Endothelial cell of umbilical vein (primary cell): ENCODE data around the gene HAT1. TPM values are rescaled to one million over a fixed set of nuclear protein-coding genes. Genes with fewer than 3 reads are reported as not detected.

ENCODE experiments used
- BruUV-seq: library from RNA; stranded (reverse); fragments of 400-500 nt; replicated peaks from 2 replicates; lab custom pipeline; 2021; lab: Mats Ljungman, UMichigan
- CTCF ChIA-PET: fragments of 300-600, 350-600 bp; sonication (Branson Sonifier 250); formaldehyde crosslinking; loops from one replicate; lab custom pipeline; 2021; ENCODE audit warnings: antibody characterized with exemption, inconsistent platforms; lab: Charles Lee
- POLR2A ChIA-PET: fragments of 300-600, 350-600 bp; sonication (Branson Sonifier 250); formaldehyde crosslinking; loops from one replicate; lab custom pipeline; 2021; ENCODE audit warnings: antibody characterized with exemption, inconsistent platforms; lab: Charles Lee
- DNase-seq: peaks from one replicate; pipeline ENCODE4 v3.0.0-alpha.2; 2011; ENCODE audit warnings: low read depth, low spot score
- FAIRE-seq: peaks from 2 replicates; lab custom pipeline; 2011; peaks lifted over from hg19 to GRCh38; lab: Jason Lieb, UNC
- H2AFZ ChIP-seq: 2 replicates; pipeline ENCODE4 v1.6.0; 2012; ENCODE audit warnings: low read depth, low read length, control low read depth, inconsistent platforms
- H3K27ac ChIP-seq: 2 replicates; pipeline ENCODE4 v1.5.1; 2011; ENCODE audit warnings: low read depth, mild to moderate bottlenecking, control low read depth, low read length, moderate library complexity; ENCODE audit not compliant: insufficient read depth
- H3K27me3 ChIP-seq, 2 experiments: 2 replicates each; pipeline versions ENCODE4 v1.6.0 to v1.6.1; 2011; ENCODE audit warnings: low read length in 2 of 2, mixed read lengths in 1 of 2; ENCODE audit not compliant: control insufficient read depth in 2 of 2, insufficient read depth in 2 of 2
- H3K36me3 ChIP-seq, 2 experiments: 2 replicates in 1 of 2; 3 replicates in 1 of 2; pipeline ENCODE4 v1.5.1; 2011; ENCODE audit warnings: low read length in 2 of 2, mild to moderate bottlenecking in 1 of 2, moderate library complexity in 1 of 2; ENCODE audit not compliant: control insufficient read depth in 2 of 2, insufficient read depth in 2 of 2; ENCODE audit errors: extremely low read depth in 1 of 2
- H3K4me1 ChIP-seq: 3 replicates; pipeline ENCODE4 v1.5.1; 2011; ENCODE audit warnings: mild to moderate bottlenecking, low read length; ENCODE audit not compliant: control insufficient read depth, insufficient read depth; ENCODE audit errors: extremely low read depth
- H3K4me2 ChIP-seq: 2 replicates; pipeline ENCODE4 v1.6.1; 2011; ENCODE audit warnings: low read length, control low read depth, mixed read lengths; ENCODE audit not compliant: insufficient read depth
- H3K4me3 ChIP-seq, 3 experiments: fragments of 200-600 bp in 1 of 3; sonication (generic), shearing (Covaris generic) in 1 of 3; replicated peaks in 1 of 3; 2 replicates each; pipeline ENCODE4 v1.5.1; 2011 to 2016; ENCODE audit warnings: control low read depth in 3 of 3, low read length in 3 of 3, mild to moderate bottlenecking in 2 of 3, inconsistent platforms in 1 of 3, low read depth in 1 of 3, moderate library complexity in 1 of 3; ENCODE audit not compliant: insufficient read depth in 1 of 3
- H3K79me2 ChIP-seq: 2 replicates; pipeline ENCODE4 v1.6.0; 2012; ENCODE audit warnings: low read length, inconsistent platforms; ENCODE audit not compliant: control insufficient read depth, insufficient read depth
- H3K9ac ChIP-seq: replicated peaks from 2 replicates; pipeline ENCODE3; 2011; ENCODE audit warnings: low read length, control low read depth; ENCODE audit not compliant: insufficient read depth; ENCODE audit errors: extremely low read depth
- H3K9me1 ChIP-seq: replicated peaks from 3 replicates; pipeline ENCODE4 v1.6.0; 2011; ENCODE audit warnings: mild to moderate bottlenecking, low read length; ENCODE audit not compliant: control insufficient read depth, insufficient read depth; ENCODE audit errors: extremely low read depth
- H3K9me3 ChIP-seq: replicated peaks from 2 replicates; pipeline ENCODE4 v1.5.1; 2012; ENCODE audit warnings: low read length, inconsistent platforms; ENCODE audit not compliant: control insufficient read depth, insufficient read depth
- H4K20me1 ChIP-seq: replicated peaks from 2 replicates; pipeline ENCODE3; 2011; ENCODE audit warnings: mild to moderate bottlenecking, low read length; ENCODE audit not compliant: control insufficient read depth, insufficient read depth; ENCODE audit errors: extremely low read depth
- EZH2 ChIP-seq: IDR thresholded peaks from 2 replicates; pipeline ENCODE4 v1.6.1; 2012; ENCODE audit warnings: borderline replicate concordance, low read depth, mild to moderate bottlenecking, moderate library complexity, low read length, inconsistent platforms; ENCODE audit not compliant: severe bottlenecking
- FOS ChIP-seq: IDR thresholded peaks from 2 replicates; pipeline ENCODE4 v1.6.1; 2011; ENCODE audit warnings: mild to moderate bottlenecking, low read length, moderate library complexity, borderline replicate concordance; ENCODE audit not compliant: insufficient read depth
- GATA2 ChIP-seq: IDR thresholded peaks from 2 replicates; pipeline ENCODE4 v1.7.0; 2011; ENCODE audit warnings: low read depth, mild to moderate bottlenecking, moderate library complexity, mixed read lengths, low read length; ENCODE audit not compliant: insufficient read length, insufficient read depth
- JUN ChIP-seq: IDR thresholded peaks from 2 replicates; pipeline ENCODE4 v1.6.1; 2011; ENCODE audit warnings: borderline replicate concordance, low read depth; ENCODE audit not compliant: insufficient read length, insufficient read depth
- MYC ChIP-seq: IDR thresholded peaks from one replicate; pipeline ENCODE4 v1.6.1; 2011; ENCODE audit warnings: mild to moderate bottlenecking, low read depth, low read length
- POLR2A ChIP-seq: IDR thresholded peaks from 2 replicates; pipeline ENCODE4 v1.6.1; 2012; ENCODE audit warnings: low read depth, mild to moderate bottlenecking, control low read depth, low read length
- POLR2AphosphoS5 ChIP-seq: IDR thresholded peaks from 2 replicates; pipeline ENCODE4 v1.6.1; 2012; ENCODE audit warnings: low read depth, mild to moderate bottlenecking, control low read depth, low read length, moderate library complexity; ENCODE audit not compliant: insufficient read depth
- dilution Hi-C: fragments of 300-500 bp; cut with MboI; formaldehyde crosslinking; loops from one replicate; pipeline ENCODE4 v1.15.0; 2019; ENCODE audit warnings: low sequenced_read_pairs; ENCODE audit not compliant: extremely low pct_ligation_motif_present
- intact Hi-C: fragments of 100-400 bp; cut with micrococcal nuclease; formaldehyde crosslinking; loops from one replicate; pipeline ENCODE4 v1.10.0; 2022
- polyA plus RNA-seq, 4 experiments: library from polyadenylated mRNA; depleted of rRNA in 3 of 4; stranded (reverse) in 3 of 4; unstranded in 1 of 4; fragments of >200 nt; gene quantifications; 2 replicates each; pipeline versions ENCODE4 v1.2.1 to v1.2.3, GENCODE V29; 2011 to 2012; ENCODE audit warnings: missing spikeins in 1 of 4
- total RNA-seq: library from RNA; stranded (reverse); gene quantifications from 2 replicates; pipeline ENCODE4 v1.2.3, GENCODE V29; 2021
- TF ChIP-seq, protein P1 (sequence below), 2 donors: IDR thresholded peaks; 1 replicate in 1 of 2; 2 replicates in 1 of 2; pipeline ENCODE4 v1.5.1; 2011; ENCODE audit warnings: low read length in 2 of 2, mild to moderate bottlenecking in 2 of 2, moderate library complexity in 2 of 2, control low read depth in 1 of 2, inconsistent platforms in 1 of 2, low read depth in 1 of 2; ENCODE audit not compliant: insufficient read depth in 1 of 2; ENCODE audit errors: extremely low read depth in 1 of 2
- TF ChIP-seq, protein P2 (sequence below): IDR thresholded peaks from 2 replicates; pipeline ENCODE4 v1.6.1; 2011; ENCODE audit not compliant: insufficient read depth, insufficient read length

The HAT1 gene
- total and polyA plus RNA-seq, 2 donors (not counting 3 experiments of a cell fraction or from before 2014, with no cell fraction given) = 27.4 to 50.3 TPM

DNA sequence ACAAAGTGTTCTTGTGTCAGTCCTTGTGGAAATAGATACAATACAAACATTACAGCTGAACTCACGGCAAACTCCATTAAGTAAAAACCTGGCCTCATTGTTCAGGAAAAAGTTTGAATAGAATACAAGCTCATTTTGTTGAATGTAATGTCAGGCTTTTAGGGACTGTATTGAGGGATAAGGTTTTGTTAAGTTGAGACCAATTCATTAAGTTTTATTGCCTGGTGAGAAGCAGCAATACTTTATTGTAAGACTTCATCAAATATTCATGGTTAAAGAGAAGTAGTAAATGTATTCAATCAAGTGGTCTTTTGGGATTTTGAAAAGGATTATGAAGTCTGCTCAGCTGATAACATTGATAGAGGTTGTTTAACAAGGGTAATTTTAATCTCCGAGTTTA, 42.0 kb downstream of the HAT1 start:
- H3K79me2 ChIP-seq = peaks cover 1% of the 10 kb centered on the region
- ChIA-PET CTCF (interaction anchor here (0.9 to 1.3 kb wide), 3 partner anchors 9 to 365 kb away, joined by 3 to 4 read pairs (median 3); no protein-coding TSS in a partner anchor), POLR2A (no interaction called here)
- FAIRE-seq (no peak), DNase-seq (no peak)
- peaks cover 0 to 12% of the 10 kb centered on the region in 2 experiments for H3K36me3 ChIP-seq
- no peak for TF ChIP-seq FOS
- no peak for TF ChIP-seq JUN
- no peak for TF ChIP-seq EZH2
- no peak for TF ChIP-seq GATA2
- TF ChIP-seq POLR2AphosphoS5 = no peak
- no peak for TF ChIP-seq MYC
- TF ChIP-seq, protein P1, sequence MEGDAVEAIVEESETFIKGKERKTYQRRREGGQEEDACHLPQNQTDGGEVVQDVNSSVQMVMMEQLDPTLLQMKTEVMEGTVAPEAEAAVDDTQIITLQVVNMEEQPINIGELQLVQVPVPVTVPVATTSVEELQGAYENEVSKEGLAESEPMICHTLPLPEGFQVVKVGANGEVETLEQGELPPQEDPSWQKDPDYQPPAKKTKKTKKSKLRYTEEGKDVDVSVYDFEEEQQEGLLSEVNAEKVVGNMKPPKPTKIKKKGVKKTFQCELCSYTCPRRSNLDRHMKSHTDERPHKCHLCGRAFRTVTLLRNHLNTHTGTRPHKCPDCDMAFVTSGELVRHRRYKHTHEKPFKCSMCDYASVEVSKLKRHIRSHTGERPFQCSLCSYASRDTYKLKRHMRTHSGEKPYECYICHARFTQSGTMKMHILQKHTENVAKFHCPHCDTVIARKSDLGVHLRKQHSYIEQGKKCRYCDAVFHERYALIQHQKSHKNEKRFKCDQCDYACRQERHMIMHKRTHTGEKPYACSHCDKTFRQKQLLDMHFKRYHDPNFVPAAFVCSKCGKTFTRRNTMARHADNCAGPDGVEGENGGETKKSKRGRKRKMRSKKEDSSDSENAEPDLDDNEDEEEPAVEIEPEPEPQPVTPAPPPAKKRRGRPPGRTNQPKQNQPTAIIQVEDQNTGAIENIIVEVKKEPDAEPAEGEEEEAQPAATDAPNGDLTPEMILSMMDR (IDR thresholded peaks at IDR 0.05; ENCODE audit: extremely low read depth in 1 of 2, insufficient read depth in 1 of 2, low read depth in 1 of 2, low read length in 2 of 2) = no peak
- TF ChIP-seq POLR2A = no peak
- TF ChIP-seq, protein P2, sequence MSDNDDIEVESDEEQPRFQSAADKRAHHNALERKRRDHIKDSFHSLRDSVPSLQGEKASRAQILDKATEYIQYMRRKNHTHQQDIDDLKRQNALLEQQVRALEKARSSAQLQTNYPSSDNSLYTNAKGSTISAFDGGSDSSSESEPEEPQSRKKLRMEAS = no peak
- H4K20me1 ChIP-seq = no peaks in the 10 kb centered on the region
- no peaks in the 10 kb centered on the region for H3K4me1 ChIP-seq
- intact Hi-C loops (loop anchor here (5.0 kb wide), 1 partner anchor 88 kb away; no protein-coding TSS in a partner anchor), dilution Hi-C loops (no loop called here)
- no peak overlapping the region for H3K4me2 ChIP-seq
- H3K27ac ChIP-seq = no peak overlapping the region
- H3K9me1 ChIP-seq = no peaks in the 10 kb centered on the region
- H2AFZ ChIP-seq = no peak overlapping the region
- no peak overlapping the region for H3K9ac ChIP-seq
- no peaks in the 10 kb centered on the region for H3K27me3 ChIP-seq
- no peak overlapping the region for H3K4me3 ChIP-seq
- BruUV-seq = no TSS peak
- no peaks in the 10 kb centered on the region for H3K9me3 ChIP-seq
